HepG2 (cell line): Measurements from ENCODE around the gene CHMP5. TPM values are rescaled to one million over a fixed set of nuclear protein-coding genes. Genes with fewer than 3 reads are reported as not detected.

Experiments
- FOXK2 ChIP-seq: fragments of 450-650 bp; IDR thresholded peaks from 2 replicates; pipeline ENCODE4 v1.6.1; 2016
- KDM5B ChIP-seq: sonication (generic); formaldehyde crosslinking; IDR thresholded peaks from 2 replicates; pipeline ENCODE4 v1.4.0; 2020; ENCODE audit warnings: missing genetic modification reagents, mild to moderate bottlenecking, borderline replicate concordance
- NR3C1 ChIP-seq: sonication (generic); formaldehyde crosslinking; IDR thresholded peaks from 2 replicates; pipeline ENCODE4 v1.4.0; 2020; ENCODE audit warnings: missing genetic modification reagents
- POLR2AphosphoS5 ChIP-seq: IDR thresholded peaks from 2 replicates; pipeline ENCODE4 v1.6.1; 2012; ENCODE audit warnings: low read depth, low read length
- RXRB ChIP-seq: IDR thresholded peaks from 2 replicates; pipeline ENCODE4 v1.6.1; 2016; ENCODE audit warnings: borderline replicate concordance, missing genetic modification reagents, missing compliant biosample characterization
- TOE1 ChIP-seq: sonication (generic); formaldehyde crosslinking; IDR thresholded peaks from 2 replicates; pipeline ENCODE4 v1.4.0; 2020; ENCODE audit warnings: mild to moderate bottlenecking, missing genetic modification reagents
- ZFX ChIP-seq: sonication (generic); formaldehyde crosslinking; IDR thresholded peaks from 2 replicates; pipeline ENCODE4 v1.4.0; 2020; ENCODE audit warnings: mild to moderate bottlenecking, low read depth, missing genetic modification reagents, moderate library complexity
- ZMAT3 ChIP-seq: sonication (generic); formaldehyde crosslinking; conservative IDR thresholded peaks from 2 replicates; pipeline ENCODE4 v1.7.0; 2021; ENCODE audit warnings: missing genetic modification reagents
- ZNF451 ChIP-seq: sonication (generic); formaldehyde crosslinking; IDR thresholded peaks from 2 replicates; pipeline ENCODE4 v1.5.0; 2020; ENCODE audit warnings: mild to moderate bottlenecking, missing genetic modification reagents
- ZNF713 ChIP-seq: sonication (generic); formaldehyde crosslinking; IDR thresholded peaks from 2 replicates; pipeline ENCODE4 v1.4.0; 2020; ENCODE audit warnings: mild to moderate bottlenecking, missing genetic modification reagents
- ZNF761 ChIP-seq: sonication (generic); formaldehyde crosslinking; conservative IDR thresholded peaks from 2 replicates; pipeline ENCODE4 v1.4.0; 2020; ENCODE audit warnings: mild to moderate bottlenecking, missing genetic modification reagents
- ZNF782 ChIP-seq: sonication (generic); formaldehyde crosslinking; IDR thresholded peaks from 2 replicates; pipeline ENCODE4 v1.4.0; 2020; ENCODE audit warnings: missing genetic modification reagents, mild to moderate bottlenecking, borderline replicate concordance
- ZSCAN21 ChIP-seq: sonication (generic); formaldehyde crosslinking; IDR thresholded peaks from 2 replicates; pipeline ENCODE4 v1.8.0; 2022; ENCODE audit warnings: mild to moderate bottlenecking, missing genetic modification reagents, moderate library complexity, borderline replicate concordance
- ZSCAN30 ChIP-seq: sonication (generic); formaldehyde crosslinking; IDR thresholded peaks from 2 replicates; pipeline ENCODE4 v1.5.0; 2020; ENCODE audit warnings: mild to moderate bottlenecking, missing genetic modification reagents
- polyA plus RNA-seq, 8 experiments: library from polyadenylated mRNA; depleted of rRNA in 3 of 8; stranded (reverse) in 7 of 8; unstranded in 1 of 8; fragments of >200 nt; fragmentation: Illumina TruSeq in 4 of 8; extraction: Trizol in 4 of 8; gene quantifications; 2 replicates each; pipeline versions ENCODE4 v1.2.1 to v1.2.3, GENCODE V29; 2011 to 2016; ENCODE audit warnings: low read depth in 4 of 8, missing spikeins in 1 of 8, mixed read lengths in 1 of 8; ENCODE audit not compliant: insufficient read depth in 1 of 8
- total RNA-seq, 5 experiments: library from RNA; depleted of rRNA; stranded (reverse); fragments of >200 nt; fragmentation: Illumina TruSeq; extraction: Trizol; gene quantifications; 2 replicates each; pipeline ENCODE4 v1.2.3, GENCODE V29; 2016; ENCODE audit warnings: low read depth in 1 of 5
- TF ChIP-seq, protein P1 (sequence below): sonication (generic); formaldehyde crosslinking; IDR thresholded peaks from 2 replicates; pipeline ENCODE4 v1.4.0; 2020; ENCODE audit warnings: missing genetic modification reagents
- TF ChIP-seq, protein P2 (sequence below): sonication (generic); formaldehyde crosslinking; IDR thresholded peaks from 2 replicates; pipeline ENCODE4 v1.5.1; 2020; ENCODE audit warnings: mild to moderate bottlenecking, missing genetic modification reagents, borderline replicate concordance
- TF ChIP-seq, protein P3 (sequence below): IDR thresholded peaks from 2 replicates; pipeline ENCODE4 v1.6.1; 2012; ENCODE audit warnings: low read depth, low read length, improper control_type of control experiment

CHMP5 gene
- total and polyA plus RNA-seq, 2 of the 13 experiments (the other 11 are each of a cell fraction or from before 2014, with no cell fraction given), result 46.0 to 57.3 TPM

DNA sequence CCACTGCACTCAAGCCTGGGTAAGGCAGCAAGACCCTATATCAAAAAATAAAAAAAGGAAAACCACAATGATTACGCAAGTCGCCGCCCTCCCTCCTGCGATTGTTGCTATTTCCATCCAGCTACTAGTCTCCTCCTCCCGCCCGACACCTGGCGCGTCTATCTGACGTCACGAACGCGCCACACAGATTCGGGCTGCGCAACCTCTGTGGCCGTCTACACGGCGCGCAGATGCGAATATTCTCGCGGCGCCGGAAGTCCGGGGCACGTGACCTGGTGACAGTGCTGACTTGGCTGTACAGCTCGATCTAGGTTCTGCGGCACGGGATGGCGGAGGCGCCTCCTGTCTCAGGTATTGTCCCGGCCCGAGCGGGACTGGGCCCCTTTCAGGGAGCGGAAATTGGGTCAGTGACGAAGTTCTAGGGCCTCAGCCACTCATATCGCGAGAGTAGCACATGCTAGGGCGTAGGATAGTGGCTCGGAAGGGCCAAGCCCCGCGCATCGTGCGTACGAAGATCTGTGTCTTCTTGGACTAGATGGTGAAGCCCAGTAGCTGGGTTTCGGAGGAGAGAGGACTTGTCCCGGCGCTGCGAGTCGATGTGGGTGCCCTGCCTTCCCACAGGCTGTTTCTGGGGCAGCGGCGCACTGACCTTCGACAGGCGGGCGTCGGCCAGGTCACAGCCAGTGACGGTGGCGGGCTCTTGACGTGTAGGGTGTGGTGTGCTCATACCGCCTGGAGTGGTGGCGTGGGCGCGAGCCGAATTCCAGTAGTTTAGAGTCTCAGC is 25.6 kb downstream of the CHMP5 start, which contains the start of gene NFX1 (continued):
- TF ChIP-seq, protein P1, sequence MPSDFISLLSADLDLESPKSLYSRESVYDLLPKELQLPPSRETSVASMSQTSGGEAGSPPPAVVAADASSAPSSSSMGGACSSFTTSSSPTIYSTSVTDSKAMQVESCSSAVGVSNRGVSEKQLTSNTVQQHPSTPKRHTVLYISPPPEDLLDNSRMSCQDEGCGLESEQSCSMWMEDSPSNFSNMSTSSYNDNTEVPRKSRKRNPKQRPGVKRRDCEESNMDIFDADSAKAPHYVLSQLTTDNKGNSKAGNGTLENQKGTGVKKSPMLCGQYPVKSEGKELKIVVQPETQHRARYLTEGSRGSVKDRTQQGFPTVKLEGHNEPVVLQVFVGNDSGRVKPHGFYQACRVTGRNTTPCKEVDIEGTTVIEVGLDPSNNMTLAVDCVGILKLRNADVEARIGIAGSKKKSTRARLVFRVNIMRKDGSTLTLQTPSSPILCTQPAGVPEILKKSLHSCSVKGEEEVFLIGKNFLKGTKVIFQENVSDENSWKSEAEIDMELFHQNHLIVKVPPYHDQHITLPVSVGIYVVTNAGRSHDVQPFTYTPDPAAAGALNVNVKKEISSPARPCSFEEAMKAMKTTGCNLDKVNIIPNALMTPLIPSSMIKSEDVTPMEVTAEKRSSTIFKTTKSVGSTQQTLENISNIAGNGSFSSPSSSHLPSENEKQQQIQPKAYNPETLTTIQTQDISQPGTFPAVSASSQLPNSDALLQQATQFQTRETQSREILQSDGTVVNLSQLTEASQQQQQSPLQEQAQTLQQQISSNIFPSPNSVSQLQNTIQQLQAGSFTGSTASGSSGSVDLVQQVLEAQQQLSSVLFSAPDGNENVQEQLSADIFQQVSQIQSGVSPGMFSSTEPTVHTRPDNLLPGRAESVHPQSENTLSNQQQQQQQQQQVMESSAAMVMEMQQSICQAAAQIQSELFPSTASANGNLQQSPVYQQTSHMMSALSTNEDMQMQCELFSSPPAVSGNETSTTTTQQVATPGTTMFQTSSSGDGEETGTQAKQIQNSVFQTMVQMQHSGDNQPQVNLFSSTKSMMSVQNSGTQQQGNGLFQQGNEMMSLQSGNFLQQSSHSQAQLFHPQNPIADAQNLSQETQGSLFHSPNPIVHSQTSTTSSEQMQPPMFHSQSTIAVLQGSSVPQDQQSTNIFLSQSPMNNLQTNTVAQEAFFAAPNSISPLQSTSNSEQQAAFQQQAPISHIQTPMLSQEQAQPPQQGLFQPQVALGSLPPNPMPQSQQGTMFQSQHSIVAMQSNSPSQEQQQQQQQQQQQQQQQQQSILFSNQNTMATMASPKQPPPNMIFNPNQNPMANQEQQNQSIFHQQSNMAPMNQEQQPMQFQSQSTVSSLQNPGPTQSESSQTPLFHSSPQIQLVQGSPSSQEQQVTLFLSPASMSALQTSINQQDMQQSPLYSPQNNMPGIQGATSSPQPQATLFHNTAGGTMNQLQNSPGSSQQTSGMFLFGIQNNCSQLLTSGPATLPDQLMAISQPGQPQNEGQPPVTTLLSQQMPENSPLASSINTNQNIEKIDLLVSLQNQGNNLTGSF (CRISPR knock-in tag), result no peak
- TF ChIP-seq RXRB (CRISPR knock-in tag), result peak; percentile 73; the same call in 1 of the 2 replicates
- peak; percentile 95 for TF ChIP-seq FOXK2
- peak; percentile 89; the same call in 1 of the 2 replicates for TF ChIP-seq ZNF761
- peak; percentile 79; the same call in 1 of the 2 replicates for TF ChIP-seq ZNF451
- TF ChIP-seq, protein P2, sequence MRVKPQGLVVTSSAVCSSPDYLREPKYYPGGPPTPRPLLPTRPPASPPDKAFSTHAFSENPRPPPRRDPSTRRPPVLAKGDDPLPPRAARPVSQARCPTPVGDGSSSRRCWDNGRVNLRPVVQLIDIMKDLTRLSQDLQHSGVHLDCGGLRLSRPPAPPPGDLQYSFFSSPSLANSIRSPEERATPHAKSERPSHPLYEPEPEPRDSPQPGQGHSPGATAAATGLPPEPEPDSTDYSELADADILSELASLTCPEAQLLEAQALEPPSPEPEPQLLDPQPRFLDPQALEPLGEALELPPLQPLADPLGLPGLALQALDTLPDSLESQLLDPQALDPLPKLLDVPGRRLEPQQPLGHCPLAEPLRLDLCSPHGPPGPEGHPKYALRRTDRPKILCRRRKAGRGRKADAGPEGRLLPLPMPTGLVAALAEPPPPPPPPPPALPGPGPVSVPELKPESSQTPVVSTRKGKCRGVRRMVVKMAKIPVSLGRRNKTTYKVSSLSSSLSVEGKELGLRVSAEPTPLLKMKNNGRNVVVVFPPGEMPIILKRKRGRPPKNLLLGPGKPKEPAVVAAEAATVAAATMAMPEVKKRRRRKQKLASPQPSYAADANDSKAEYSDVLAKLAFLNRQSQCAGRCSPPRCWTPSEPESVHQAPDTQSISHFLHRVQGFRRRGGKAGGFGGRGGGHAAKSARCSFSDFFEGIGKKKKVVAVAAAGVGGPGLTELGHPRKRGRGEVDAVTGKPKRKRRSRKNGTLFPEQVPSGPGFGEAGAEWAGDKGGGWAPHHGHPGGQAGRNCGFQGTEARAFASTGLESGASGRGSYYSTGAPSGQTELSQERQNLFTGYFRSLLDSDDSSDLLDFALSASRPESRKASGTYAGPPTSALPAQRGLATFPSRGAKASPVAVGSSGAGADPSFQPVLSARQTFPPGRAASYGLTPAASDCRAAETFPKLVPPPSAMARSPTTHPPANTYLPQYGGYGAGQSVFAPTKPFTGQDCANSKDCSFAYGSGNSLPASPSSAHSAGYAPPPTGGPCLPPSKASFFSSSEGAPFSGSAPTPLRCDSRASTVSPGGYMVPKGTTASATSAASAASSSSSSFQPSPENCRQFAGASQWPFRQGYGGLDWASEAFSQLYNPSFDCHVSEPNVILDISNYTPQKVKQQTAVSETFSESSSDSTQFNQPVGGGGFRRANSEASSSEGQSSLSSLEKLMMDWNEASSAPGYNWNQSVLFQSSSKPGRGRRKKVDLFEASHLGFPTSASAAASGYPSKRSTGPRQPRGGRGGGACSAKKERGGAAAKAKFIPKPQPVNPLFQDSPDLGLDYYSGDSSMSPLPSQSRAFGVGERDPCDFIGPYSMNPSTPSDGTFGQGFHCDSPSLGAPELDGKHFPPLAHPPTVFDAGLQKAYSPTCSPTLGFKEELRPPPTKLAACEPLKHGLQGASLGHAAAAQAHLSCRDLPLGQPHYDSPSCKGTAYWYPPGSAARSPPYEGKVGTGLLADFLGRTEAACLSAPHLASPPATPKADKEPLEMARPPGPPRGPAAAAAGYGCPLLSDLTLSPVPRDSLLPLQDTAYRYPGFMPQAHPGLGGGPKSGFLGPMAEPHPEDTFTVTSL (CRISPR knock-in tag), result peak; percentile 68
- TF ChIP-seq ZSCAN21 (CRISPR knock-in tag), result peak; percentile 90
- TF ChIP-seq KDM5B (CRISPR knock-in tag), result peak; percentile 99
- no peak for TF ChIP-seq NR3C1 (CRISPR knock-in tag)
- TF ChIP-seq POLR2AphosphoS5, result peak; percentile 86
- TF ChIP-seq ZFX (CRISPR knock-in tag), result peak; percentile 85
- TF ChIP-seq TOE1 (CRISPR knock-in tag), result peak; percentile 81; the same call in 1 of the 2 replicates
- no peak for TF ChIP-seq ZNF713 (CRISPR knock-in tag)
- no peak for TF ChIP-seq ZSCAN30 (CRISPR knock-in tag)
- TF ChIP-seq, protein P3, sequence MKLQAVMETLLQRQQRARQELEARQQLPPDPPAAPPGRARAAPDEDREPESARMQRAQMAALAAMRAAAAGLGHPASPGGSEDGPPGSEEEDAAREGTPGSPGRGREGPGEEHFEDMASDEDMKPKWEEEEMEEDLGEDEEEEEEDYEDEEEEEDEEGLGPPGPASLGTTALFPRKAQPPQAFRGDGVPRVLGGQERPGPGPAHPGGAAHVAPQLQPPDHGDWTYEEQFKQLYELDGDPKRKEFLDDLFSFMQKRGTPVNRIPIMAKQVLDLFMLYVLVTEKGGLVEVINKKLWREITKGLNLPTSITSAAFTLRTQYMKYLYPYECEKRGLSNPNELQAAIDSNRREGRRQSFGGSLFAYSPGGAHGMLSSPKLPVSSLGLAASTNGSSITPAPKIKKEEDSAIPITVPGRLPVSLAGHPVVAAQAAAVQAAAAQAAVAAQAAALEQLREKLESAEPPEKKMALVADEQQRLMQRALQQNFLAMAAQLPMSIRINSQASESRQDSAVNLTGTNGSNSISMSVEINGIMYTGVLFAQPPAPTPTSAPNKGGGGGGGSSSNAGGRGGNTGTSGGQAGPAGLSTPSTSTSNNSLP, result peak; percentile 60; the same call in 1 of the 2 replicates
- TF ChIP-seq ZMAT3 (CRISPR knock-in tag), result peak; percentile 94; the same call in 1 of the 2 replicates
- TF ChIP-seq ZNF782 (CRISPR knock-in tag), result peak; percentile 63; the same call in 1 of the 2 replicates
